Memory B cell (primary cell): ENCODE measurements around the gene PYGL.
"Not testable (repeated sequence)": the region's sequence is repeated elsewhere in the genome, so short reads cannot be mapped to it uniquely, and the experiment has no call there.

Experiments used
- ATAC-seq: fragments of 150-1000 bp; cut with Tn5 transposase; 2 replicates; pipeline ENCODE4 v1.10.0; 2021; ENCODE audit warnings: low read depth, mild to moderate bottlenecking, moderate library complexity
- DNase-seq, 2 donors: peaks; one replicate each; pipeline ENCODE4 v3.0.0; 2022; ENCODE audit warnings: low spot score in 2 of 2
- H3K27ac Mint-ChIP-seq: one replicate; pipeline ENCODE4 v1.8.0; 2022; ENCODE audit warnings: mild to moderate bottlenecking, moderate library complexity, mixed read lengths
- H3K27me3 Mint-ChIP-seq: one replicate; pipeline ENCODE4 v1.8.0; 2022; ENCODE audit warnings: mixed read lengths
- H3K36me3 Mint-ChIP-seq: one replicate; pipeline ENCODE4 v1.8.0; 2022; ENCODE audit warnings: mild to moderate bottlenecking, mixed read lengths
- H3K4me1 Mint-ChIP-seq: one replicate; pipeline ENCODE4 v1.8.0; 2022; ENCODE audit warnings: mixed read lengths
- H3K4me3 Mint-ChIP-seq: one replicate; pipeline ENCODE4 v1.8.0; 2022; ENCODE audit warnings: mild to moderate bottlenecking, moderate library complexity, mixed read lengths
- H3K9me3 Mint-ChIP-seq: one replicate; pipeline ENCODE4 v1.8.0; 2022; ENCODE audit warnings: mixed read lengths

The PYGL gene

DNA sequence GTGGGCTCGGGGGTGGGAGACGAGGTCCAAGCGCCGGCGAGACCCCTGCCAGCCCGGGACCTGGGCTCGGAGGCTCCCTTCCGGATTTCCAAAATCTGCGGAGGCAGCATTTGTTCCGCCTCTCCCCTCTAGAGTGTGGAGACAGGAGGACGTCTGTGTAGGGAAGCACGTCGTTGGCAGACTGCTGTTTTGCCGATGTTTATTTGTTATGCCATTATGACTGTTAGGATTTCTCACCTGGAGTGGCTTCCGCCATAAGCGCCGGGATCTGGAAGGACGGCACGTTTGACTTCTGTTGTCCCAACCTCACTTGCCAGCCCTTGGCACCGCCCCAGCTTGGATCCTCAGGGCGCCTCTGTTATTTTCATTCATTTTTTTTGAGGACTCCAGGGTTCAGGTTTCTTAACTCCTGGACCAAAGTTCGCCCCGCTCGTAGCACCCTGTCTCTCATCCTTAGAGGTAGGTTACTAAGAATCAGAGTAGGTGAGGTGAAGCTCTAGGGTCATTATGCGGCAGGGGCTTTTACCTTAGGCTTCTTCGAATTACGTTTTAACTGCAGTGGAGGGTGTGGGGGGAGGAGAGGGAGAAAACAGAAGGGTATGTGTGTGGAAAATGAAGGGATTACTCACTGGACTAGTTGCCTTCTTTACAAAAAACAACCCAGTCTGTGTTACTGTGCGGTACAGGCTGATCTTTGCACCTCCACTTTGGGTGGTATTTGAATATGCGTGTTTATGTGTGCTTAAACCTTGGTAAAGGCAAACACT is 547 bp upstream of the PYGL start:
- H3K9me3 Mint-ChIP-seq, result no peaks in the 10 kb centered on the region
- H3K27ac Mint-ChIP-seq, result no peak overlapping the region
- DNase-seq, result no peak
- peaks cover 1% of the 10 kb centered on the region for H3K36me3 Mint-ChIP-seq
- H3K4me3 Mint-ChIP-seq, result peak overlapping the region; percentile 85
- peaks cover 12% of the 10 kb centered on the region for H3K27me3 Mint-ChIP-seq
- peaks cover 12% of the 10 kb centered on the region for H3K4me1 Mint-ChIP-seq
- peak; percentile 49 for ATAC-seq

DNA sequence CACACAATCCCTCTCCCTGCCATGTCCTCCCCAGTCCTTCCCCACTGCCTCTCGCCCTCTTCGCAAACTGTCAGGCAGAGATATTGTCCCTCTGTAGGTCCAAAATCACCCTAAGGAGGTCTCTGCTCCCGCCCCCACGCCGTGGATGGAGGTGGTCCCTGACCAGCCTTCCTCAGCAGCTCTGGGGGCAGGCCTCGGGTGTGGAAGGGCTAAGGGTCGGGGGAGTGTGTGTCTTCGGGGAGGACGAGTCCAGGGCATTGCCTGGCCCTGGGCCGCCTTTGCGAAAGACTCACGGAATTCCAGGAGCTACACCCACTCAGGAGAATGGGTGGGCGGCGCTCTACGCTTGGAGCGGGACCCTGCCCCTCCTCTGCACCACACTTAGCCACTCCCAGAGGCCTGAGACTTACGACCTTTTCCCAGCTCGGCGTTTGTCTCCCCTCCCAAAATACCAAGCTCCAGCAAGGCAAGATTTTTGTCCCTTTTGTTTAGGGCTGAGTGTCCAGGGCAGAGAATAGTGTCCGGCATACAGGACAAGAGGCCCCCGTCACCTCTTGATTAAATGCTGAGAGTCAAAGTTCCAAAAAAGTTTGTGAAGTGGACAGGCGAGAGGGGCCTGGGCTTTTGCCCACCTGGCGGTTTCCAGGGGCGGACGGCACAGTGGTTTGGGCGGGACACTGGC is 881 bp downstream of the PYGL start:
- no peak overlapping the region for H3K27ac Mint-ChIP-seq
- H3K4me3 Mint-ChIP-seq, result peak overlapping the region; percentile 75
- peaks cover 12% of the 10 kb centered on the region for H3K4me1 Mint-ChIP-seq
- peaks cover 1% of the 10 kb centered on the region for H3K36me3 Mint-ChIP-seq
- no peak for ATAC-seq
- H3K27me3 Mint-ChIP-seq, result peaks cover 17% of the 10 kb centered on the region
- no peaks in the 10 kb centered on the region for H3K9me3 Mint-ChIP-seq
- DNase-seq, result peak in 1 of 2 donors; percentile 22

DNA sequence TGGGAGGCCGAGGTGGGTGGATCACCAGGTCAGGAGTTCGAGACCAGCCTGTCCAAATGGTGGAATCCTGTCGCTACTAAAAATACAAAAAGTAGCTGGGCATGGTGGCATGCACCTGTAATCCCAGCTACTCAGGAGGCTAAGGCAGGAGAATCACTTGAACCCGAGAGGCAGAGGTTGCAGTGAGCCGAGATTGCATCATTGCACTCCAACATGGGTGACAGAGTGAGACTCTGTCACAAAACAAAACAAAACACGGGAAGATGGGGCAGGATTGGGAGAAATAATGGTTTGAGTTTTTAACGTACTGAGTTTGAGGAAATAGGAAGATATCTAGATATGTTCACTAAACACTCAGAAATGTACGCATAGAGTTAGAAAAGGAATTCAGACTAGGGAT is 2.6 kb downstream of the PYGL start:
- not testable (repeated sequence) for H3K4me3 Mint-ChIP-seq, H3K36me3 Mint-ChIP-seq, H3K27ac Mint-ChIP-seq, ATAC-seq, DNase-seq, H3K9me3 Mint-ChIP-seq
- H3K27me3 Mint-ChIP-seq, result peaks cover 19% of the 10 kb centered on the region
- peaks cover 14% of the 10 kb centered on the region for H3K4me1 Mint-ChIP-seq

DNA sequence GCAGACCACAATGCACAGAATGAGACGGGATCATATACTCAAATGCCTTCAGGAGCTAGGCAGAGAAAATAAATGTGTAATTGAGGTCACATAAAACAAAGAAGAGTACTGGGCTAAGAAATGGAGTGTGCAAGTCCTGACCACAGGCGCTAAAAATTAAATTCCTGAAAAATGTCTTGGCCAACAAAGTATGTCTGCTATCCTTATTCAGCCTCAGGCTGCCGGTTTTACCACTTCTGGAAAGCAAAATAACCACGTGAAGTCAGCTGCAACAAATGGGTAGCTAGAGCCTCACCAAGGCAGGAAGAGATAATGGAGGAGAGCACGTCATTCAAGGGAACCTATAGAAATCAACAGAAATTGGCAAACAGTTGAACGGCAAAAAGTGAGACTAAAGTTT is 3.1 kb downstream of the PYGL start:
- Mint-ChIP-seq H3K36me3 (peaks cover 1% of the 10 kb centered on the region), H3K27ac (no peak overlapping the region), H3K4me3 (no peak overlapping the region), H3K9me3 (no peaks in the 10 kb centered on the region), H3K27me3 (peaks cover 19% of the 10 kb centered on the region), H3K4me1 (peaks cover 14% of the 10 kb centered on the region)
- no peak for DNase-seq
- ATAC-seq, result no peak

DNA sequence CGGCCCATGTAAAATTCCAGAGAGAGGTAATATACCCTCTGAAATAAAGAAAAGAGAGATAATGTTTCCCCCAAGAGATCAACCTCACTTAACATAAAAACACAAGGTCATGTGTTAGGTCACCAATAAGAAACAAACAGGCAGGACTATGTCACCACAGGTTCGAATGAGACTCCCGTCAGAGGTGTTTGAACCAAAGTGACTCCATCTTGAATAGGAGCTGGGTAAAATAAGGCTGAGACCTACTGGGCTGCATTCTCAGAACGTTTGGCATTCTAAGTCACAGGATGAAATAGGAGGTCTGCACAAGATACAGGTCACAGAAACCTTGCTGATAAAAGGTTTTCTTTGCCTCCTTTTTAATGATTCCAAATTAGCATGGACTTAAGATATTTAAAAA is 6.5 kb downstream of the PYGL start:
- peaks cover 18% of the 10 kb centered on the region for H3K27me3 Mint-ChIP-seq
- peaks cover 2% of the 10 kb centered on the region for H3K4me1 Mint-ChIP-seq
- no peaks in the 10 kb centered on the region for H3K9me3 Mint-ChIP-seq
- no peak for DNase-seq
- ATAC-seq, result no peak
- no peak overlapping the region for H3K27ac Mint-ChIP-seq
- H3K4me3 Mint-ChIP-seq, result no peak overlapping the region
- H3K36me3 Mint-ChIP-seq, result peaks cover 1% of the 10 kb centered on the region

DNA sequence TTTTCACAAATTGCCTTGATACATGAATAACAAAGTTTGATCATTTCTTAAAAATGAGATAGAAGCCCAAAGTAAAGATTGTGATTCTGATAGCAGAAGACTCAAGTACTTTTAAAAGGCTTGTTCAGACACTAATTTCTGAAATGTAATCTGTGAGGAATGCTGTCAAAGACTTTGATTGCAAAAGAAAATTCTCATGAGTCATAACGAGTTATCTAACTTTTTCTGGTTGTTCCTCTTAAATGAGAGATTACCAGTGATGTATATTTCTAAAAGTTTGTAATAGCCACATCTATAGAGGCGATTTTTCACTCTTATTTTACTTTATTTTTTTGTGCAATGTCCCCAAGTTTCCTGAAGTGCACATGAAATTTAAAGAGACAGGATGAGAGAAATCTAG is 7.0 kb downstream of the PYGL start:
- Mint-ChIP-seq H3K36me3 (peaks cover 1% of the 10 kb centered on the region), H3K4me3 (no peak overlapping the region), H3K27me3 (peaks cover 18% of the 10 kb centered on the region), H3K27ac (no peak overlapping the region), H3K4me1 (peaks cover 2% of the 10 kb centered on the region), H3K9me3 (no peaks in the 10 kb centered on the region)
- ATAC-seq (no peak), DNase-seq (no peak)

DNA sequence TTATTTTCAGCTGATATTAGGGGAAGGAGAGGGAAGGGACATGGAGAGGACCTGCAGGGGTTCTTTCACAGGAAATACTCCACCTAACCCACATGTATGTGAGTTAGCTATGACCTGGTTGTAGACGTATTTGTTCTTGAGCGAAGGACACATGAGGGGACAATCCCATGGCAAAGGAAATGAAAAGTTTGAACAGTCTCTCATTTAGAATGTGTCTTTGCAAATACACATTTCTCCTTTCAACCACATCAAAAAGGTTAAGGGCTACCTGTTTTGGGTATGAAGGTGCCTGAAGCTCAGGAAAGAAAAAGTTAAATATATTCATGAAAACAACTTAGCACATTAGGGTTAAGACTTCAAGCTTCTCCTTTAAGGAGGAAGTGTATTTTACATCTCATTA is 7.4 kb downstream of the PYGL start:
- Mint-ChIP-seq H3K27me3 (peaks cover 15% of the 10 kb centered on the region), H3K9me3 (no peaks in the 10 kb centered on the region), H3K36me3 (peaks cover 1% of the 10 kb centered on the region), H3K4me1 (peaks cover 2% of the 10 kb centered on the region), H3K27ac (no peak overlapping the region), H3K4me3 (no peak overlapping the region)
- ATAC-seq, result no peak
- DNase-seq, result no peak

DNA sequence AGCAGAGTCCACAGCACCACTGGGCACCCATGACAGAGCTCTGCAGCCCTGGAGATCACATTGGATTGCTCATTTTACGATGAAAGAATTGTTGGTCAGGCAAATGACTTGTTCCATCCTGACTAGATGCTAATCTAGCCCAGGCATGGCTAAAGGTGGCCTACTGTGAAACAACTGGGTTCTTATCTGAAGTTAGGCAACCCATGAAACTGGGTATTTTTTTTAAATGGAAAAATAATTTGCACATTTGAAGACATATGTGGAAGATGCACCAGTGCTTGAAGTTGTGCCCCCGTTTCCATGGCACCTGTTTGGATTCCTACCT is 8.3 kb downstream of the PYGL start:
- peaks cover 2% of the 10 kb centered on the region for H3K4me1 Mint-ChIP-seq
- H3K27ac Mint-ChIP-seq, result no peak overlapping the region
- H3K27me3 Mint-ChIP-seq, result peaks cover 14% of the 10 kb centered on the region
- ATAC-seq, result no peak
- H3K4me3 Mint-ChIP-seq, result no peak overlapping the region
- no peak for DNase-seq
- no peaks in the 10 kb centered on the region for H3K9me3 Mint-ChIP-seq
- no peaks in the 10 kb centered on the region for H3K36me3 Mint-ChIP-seq

DNA sequence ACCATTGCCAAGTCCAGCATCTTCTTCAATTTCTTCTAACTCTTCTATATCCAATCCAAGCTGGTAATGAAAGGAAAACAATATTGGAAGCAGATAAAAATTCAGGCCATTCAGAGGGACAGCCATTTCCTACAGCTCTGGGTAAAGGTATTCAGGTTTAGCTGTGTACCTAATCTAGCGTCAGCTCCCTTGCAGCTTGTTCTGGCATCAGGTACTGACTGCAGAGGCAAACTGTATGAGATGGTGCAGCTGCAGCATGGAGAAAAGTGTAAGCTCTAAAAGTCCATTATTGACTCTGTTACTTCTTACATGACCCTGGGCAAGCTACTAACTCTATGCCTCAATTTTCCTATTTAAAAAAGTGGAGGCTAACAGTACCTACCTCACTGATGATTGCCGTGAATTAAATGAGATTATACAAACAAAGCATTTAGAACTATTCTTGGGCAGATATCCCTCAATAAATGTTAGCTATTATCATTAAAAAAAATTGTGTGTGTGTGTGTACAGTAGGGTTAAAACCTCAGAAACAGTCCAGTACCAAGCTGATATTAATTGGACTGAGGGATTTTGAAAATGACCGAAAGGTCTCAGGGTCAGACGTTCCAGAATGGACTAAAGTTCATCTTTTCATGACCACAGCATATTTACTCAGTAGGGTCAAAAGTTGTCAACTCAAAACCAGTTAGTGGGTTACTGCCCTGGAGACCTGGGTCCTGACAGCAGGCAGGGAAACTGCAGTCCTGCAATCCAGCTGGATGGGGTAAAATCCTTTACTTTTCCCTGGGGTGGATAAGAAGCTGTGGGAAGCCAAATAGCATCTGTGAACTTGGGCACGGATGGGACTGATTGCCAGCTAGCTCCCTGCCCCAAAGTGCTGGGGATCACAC is 8.9 kb downstream of the PYGL start:
- H3K27me3 Mint-ChIP-seq, result peaks cover 10% of the 10 kb centered on the region
- H3K36me3 Mint-ChIP-seq, result no peaks in the 10 kb centered on the region
- ATAC-seq (no peak), DNase-seq (no peak)
- H3K27ac Mint-ChIP-seq, result no peak overlapping the region
- H3K4me3 Mint-ChIP-seq, result no peak overlapping the region
- H3K4me1 Mint-ChIP-seq, result peaks cover 2% of the 10 kb centered on the region
- H3K9me3 Mint-ChIP-seq, result no peaks in the 10 kb centered on the region

DNA sequence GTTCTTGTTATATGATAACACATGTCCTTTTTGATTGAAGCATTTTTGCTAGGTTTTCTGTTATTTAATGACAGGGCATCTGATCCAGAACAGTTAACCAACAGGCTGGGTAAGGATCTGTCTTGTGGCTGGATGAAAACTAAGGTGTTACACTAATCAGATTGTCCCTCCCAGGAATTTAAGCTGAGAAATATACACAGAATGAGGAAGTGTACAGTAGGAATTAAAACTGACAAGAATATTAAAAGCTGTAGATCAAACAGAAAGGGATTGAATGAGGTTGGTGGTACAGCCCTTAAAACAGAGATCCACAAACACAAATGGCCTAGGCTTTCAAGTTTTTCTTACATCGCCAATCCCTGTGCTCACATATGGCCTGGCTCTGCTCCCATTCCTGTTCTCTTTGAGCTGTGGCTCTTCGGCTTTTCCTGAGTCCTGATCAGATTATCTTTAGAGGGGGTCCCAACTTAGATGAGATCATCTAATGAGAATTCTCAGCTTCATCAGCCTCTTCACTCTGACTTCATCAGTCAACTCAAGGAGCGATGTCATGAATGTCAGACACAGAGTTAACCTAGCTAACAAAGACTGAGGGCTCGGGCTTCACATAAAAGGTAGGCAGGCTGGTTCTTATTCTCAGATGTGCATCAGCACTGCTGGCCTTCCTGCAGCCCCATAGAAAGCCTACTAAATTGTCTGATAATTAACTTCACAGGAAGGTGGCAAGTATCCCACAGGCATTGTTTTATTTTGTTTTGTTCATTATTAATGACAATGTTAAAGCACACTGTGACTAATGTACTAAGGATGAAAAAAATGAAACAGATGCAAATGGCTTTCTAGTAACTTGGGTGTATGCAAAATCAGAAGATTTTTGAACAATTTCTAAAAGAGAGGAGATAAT is 11.4 kb downstream of the PYGL start:
- Mint-ChIP-seq H3K4me3 (no peak overlapping the region), H3K4me1 (peaks cover 2% of the 10 kb centered on the region), H3K9me3 (no peaks in the 10 kb centered on the region), H3K36me3 (no peaks in the 10 kb centered on the region), H3K27me3 (peaks cover 9% of the 10 kb centered on the region), H3K27ac (no peak overlapping the region)
- ATAC-seq, result no peak
- DNase-seq, result no peak

DNA sequence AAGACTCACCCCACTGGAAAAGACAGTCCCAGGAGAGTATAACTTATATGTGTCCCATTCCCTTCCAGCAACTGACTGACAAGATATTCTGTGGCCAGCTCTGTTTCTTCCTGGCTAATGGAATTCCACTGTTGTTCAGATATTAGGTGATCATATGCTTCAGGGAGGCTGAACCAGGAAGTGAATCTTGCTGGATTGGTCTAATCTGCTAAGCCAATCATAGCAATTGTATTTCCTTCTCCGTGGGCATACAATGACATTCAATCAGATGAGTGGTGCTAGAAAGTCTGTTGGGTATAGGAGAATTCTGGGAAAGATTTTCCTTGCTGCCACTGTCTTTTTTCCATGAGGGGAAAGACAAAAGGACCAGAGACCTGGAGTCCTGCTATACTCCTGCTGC is 12.1 kb downstream of the PYGL start:
- Mint-ChIP-seq H3K9me3 (no peaks in the 10 kb centered on the region), H3K27ac (no peak overlapping the region), H3K27me3 (peaks cover 9% of the 10 kb centered on the region), H3K4me1 (peaks cover 2% of the 10 kb centered on the region), H3K36me3 (no peaks in the 10 kb centered on the region), H3K4me3 (no peak overlapping the region)
- no peak for ATAC-seq
- no peak for DNase-seq

DNA sequence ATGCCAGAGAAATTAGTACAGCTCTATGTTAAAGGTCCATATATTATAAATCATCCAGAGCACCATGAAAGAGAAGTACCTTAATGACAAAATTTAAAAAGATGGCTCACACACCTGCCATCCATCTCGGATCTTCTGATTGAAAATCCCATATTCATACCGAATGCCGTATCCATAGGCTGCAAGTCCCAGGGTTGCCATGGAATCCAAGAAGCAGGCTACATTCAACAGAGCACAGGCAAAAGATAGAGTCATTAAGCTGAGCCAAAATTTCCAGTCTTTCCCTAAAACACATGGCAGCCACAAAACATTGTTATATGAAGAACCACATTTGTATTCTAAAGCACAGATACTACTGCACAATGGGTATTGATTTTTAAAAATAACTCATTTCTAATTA is 12.7 kb downstream of the PYGL start:
- ATAC-seq, result no peak
- H3K27me3 Mint-ChIP-seq, result peaks cover 7% of the 10 kb centered on the region

DNA sequence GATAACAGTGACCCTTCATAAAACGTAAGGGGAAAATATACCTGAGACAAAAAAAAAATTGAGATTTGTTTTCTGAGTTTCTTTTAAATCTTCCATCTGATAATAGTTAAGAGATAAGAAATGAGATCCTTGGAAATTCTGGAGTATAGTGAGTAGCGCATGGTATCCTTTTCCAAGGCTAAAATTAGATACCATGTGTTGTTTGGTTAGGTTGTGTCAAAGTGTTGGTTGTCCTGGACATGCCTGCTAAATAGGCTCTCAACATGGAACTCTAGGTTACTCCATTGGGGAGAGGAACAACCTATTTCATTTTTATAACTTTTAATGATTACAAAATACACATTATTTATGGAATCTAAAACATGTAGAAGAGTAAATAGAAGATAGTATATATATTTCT is 14.8 kb downstream of the PYGL start:
- H3K27me3 Mint-ChIP-seq, result peaks cover 12% of the 10 kb centered on the region

More for the DNA sequence above, 12.7 kb downstream of the PYGL start:
- no peak for DNase-seq
- Mint-ChIP-seq H3K4me3 (no peak overlapping the region), H3K27ac (no peak overlapping the region), H3K9me3 (no peaks in the 10 kb centered on the region), H3K36me3 (no peaks in the 10 kb centered on the region), H3K4me1 (no peaks in the 10 kb centered on the region)

More for the DNA sequence above, 14.8 kb downstream of the PYGL start:
- ATAC-seq, result no peak
- H3K27ac Mint-ChIP-seq, result no peak overlapping the region
- H3K4me3 Mint-ChIP-seq, result no peak overlapping the region
- H3K36me3 Mint-ChIP-seq, result no peaks in the 10 kb centered on the region
- H3K4me1 Mint-ChIP-seq, result no peaks in the 10 kb centered on the region
- no peak for DNase-seq
- H3K9me3 Mint-ChIP-seq, result no peaks in the 10 kb centered on the region
